Smooth muscle cell (in vitro differentiated cells): ENCODE measurements around the gene GASK1A. TPM values are rescaled to one million over a fixed set of nuclear protein-coding genes. Genes with fewer than 3 reads are reported as not detected.

Experiments used
- DNase-seq: peaks from one replicate; lab custom pipeline; 2025; ENCODE audit not compliant: unreplicated experiment; lab: John Stamatoyannopoulos, UW
- H2AFZ ChIP-seq: fragments of 200-600 bp; sonication (generic); 2 replicates; pipeline ENCODE4 v1.6.0; 2016; ENCODE audit warnings: antibody characterized with exemption, low read depth, mild to moderate bottlenecking
- H3F3A ChIP-seq: fragments of 200-600 bp; sonication (generic); 2 replicates; pipeline ENCODE4 v1.6.0; 2017; ENCODE audit warnings: antibody characterized with exemption, low read depth
- H3K27ac ChIP-seq: fragments of 200-600 bp; sonication (generic); 2 replicates; pipeline ENCODE4 v1.5.1; 2016; ENCODE audit warnings: low read depth, mild to moderate bottlenecking
- H3K27me3 ChIP-seq: fragments of 200-600 bp; sonication (generic); 2 replicates; pipeline ENCODE4 v1.6.1; 2016; ENCODE audit warnings: low read depth, mild to moderate bottlenecking
- H3K36me3 ChIP-seq: fragments of 200-600 bp; sonication (generic); 2 replicates; pipeline ENCODE4 v1.5.1; 2016; ENCODE audit warnings: low read depth
- H3K4me1 ChIP-seq: fragments of 200-600 bp; sonication (generic); 2 replicates; pipeline ENCODE4 v1.5.1; 2016; ENCODE audit warnings: low read depth
- H3K4me2 ChIP-seq: fragments of 200-600 bp; sonication (generic); 2 replicates; pipeline ENCODE4 v1.6.0; 2016; ENCODE audit warnings: mild to moderate bottlenecking
- H3K4me3 ChIP-seq: fragments of 200-600 bp; sonication (generic); 2 replicates; pipeline ENCODE4 v1.5.1; 2016; ENCODE audit warnings: mild to moderate bottlenecking
- H3K79me2 ChIP-seq: fragments of 200-600 bp; sonication (generic); 2 replicates; pipeline ENCODE4 v1.6.0; 2016; ENCODE audit warnings: low read depth, mild to moderate bottlenecking
- H3K9ac ChIP-seq: fragments of 200-600 bp; sonication (generic); 2 replicates; pipeline ENCODE4 v1.6.0; 2016; ENCODE audit warnings: low read depth
- H3K9me3 ChIP-seq: fragments of 200-600 bp; sonication (generic); replicated peaks from 2 replicates; pipeline ENCODE4 v1.5.1; 2016; ENCODE audit warnings: low read depth
- H4K20me1 ChIP-seq: fragments of 200-600 bp; sonication (generic); 2 replicates; pipeline ENCODE4 v1.6.0; 2016; ENCODE audit warnings: low read depth
- WGBS: methylation state at CpG from one replicate; pipeline ENCODE4 v1.1.7; 2016; ENCODE audit warnings: low lambda C conversion rate; 5-methylcytosine and 5-hydroxymethylcytosine counted together
- polyA plus RNA-seq: library from polyadenylated mRNA; unstranded; fragments of >200 nt; fragmentation: Nextera tagmentation; extraction: Ambion mirVana; gene quantifications from 2 replicates; pipeline ENCODE4 v1.2.1, GENCODE V29; 2016
- total RNA-seq: library from RNA; depleted of rRNA; stranded (reverse); fragments of >200 nt; gene quantifications from 2 replicates; pipeline ENCODE4 v1.2.3, GENCODE V29; 2014
- TF ChIP-seq, protein P1 (sequence below): fragments of 200-600 bp; sonication (generic); IDR thresholded peaks from 2 replicates; pipeline ENCODE4 v1.5.1; 2017; ENCODE audit warnings: borderline replicate concordance, mild to moderate bottlenecking, antibody characterized with exemption; ENCODE audit not compliant: insufficient read depth, poor library complexity, severe bottlenecking

GASK1A gene
- total and polyA plus RNA-seq, 2 experiments from 2014 or later = 0.76 TPM; not detected in 1

DNA sequence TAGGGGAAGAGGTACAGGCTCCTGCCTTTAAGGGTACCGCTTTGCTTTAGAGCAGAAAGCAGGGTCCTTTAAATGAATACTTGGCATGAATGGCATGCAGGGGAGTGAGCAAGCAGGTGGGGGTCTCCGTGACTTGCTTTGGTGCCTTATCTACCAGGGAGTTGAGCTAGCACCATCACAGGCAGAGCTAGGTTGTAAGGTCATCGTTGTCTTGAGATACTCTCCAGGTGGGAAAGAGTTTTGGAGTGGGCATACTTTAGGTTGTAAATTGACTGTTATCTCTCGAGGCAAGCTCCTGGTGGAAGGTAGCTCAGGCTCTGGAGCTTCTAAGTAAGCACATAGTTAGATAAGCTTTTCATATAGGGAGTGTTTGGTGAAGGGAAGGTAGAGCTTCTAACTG, 5.6 kb downstream of the GASK1A start:
- 55% methylated on average over 4 of the region's 4 CpGs for WGBS
- no peaks in the 10 kb centered on the region for H3K36me3 ChIP-seq
- no peak overlapping the region for H3K27ac ChIP-seq
- H3K79me2 ChIP-seq = no peaks in the 10 kb centered on the region
- H3F3A ChIP-seq = no peaks in the 10 kb centered on the region
- no peak overlapping the region for H3K9ac ChIP-seq
- TF ChIP-seq, protein P1, sequence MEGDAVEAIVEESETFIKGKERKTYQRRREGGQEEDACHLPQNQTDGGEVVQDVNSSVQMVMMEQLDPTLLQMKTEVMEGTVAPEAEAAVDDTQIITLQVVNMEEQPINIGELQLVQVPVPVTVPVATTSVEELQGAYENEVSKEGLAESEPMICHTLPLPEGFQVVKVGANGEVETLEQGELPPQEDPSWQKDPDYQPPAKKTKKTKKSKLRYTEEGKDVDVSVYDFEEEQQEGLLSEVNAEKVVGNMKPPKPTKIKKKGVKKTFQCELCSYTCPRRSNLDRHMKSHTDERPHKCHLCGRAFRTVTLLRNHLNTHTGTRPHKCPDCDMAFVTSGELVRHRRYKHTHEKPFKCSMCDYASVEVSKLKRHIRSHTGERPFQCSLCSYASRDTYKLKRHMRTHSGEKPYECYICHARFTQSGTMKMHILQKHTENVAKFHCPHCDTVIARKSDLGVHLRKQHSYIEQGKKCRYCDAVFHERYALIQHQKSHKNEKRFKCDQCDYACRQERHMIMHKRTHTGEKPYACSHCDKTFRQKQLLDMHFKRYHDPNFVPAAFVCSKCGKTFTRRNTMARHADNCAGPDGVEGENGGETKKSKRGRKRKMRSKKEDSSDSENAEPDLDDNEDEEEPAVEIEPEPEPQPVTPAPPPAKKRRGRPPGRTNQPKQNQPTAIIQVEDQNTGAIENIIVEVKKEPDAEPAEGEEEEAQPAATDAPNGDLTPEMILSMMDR = no peak
- peaks cover 5% of the 10 kb centered on the region for H3K4me1 ChIP-seq
- H3K27me3 ChIP-seq = peaks cover 44% of the 10 kb centered on the region
- H3K4me3 ChIP-seq = no peak overlapping the region
- H2AFZ ChIP-seq = no peak overlapping the region
- H4K20me1 ChIP-seq = no peaks in the 10 kb centered on the region
- H3K4me2 ChIP-seq = no peak overlapping the region
- no peaks in the 10 kb centered on the region for H3K9me3 ChIP-seq
- DNase-seq = no peak

DNA sequence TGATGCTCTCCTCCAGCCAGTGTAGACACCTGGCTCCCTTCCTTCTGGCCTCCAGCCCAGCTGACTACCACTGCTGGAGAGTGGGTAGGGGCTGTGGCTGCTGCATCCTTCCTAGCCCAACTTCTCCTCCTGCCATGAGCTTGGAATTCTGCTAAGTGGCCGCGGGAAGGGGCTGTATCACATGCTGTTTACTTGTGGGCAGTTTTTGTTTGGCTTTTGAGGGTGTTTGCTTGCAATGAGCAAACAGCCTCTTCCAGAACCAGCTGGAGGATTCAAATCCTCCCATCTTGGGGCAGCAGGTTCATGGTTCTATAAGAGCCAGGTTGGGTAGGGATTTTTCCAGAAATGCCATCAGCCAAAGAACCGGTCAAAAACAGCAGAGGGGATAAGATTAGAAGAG, 9.0 kb downstream of the GASK1A start:
- Histone ChIP-seq H3K36me3 (no peaks in the 10 kb centered on the region), H3K27ac (no peak overlapping the region), H2AFZ (no peak overlapping the region), H4K20me1 (no peaks in the 10 kb centered on the region), H3F3A (no peaks in the 10 kb centered on the region), H3K27me3 (peaks cover 13% of the 10 kb centered on the region), H3K9ac (no peak overlapping the region), H3K9me3 (no peaks in the 10 kb centered on the region), H3K4me2 (no peak overlapping the region), H3K79me2 (no peaks in the 10 kb centered on the region), H3K4me3 (no peak overlapping the region), H3K4me1 (peaks cover 9% of the 10 kb centered on the region)
- WGBS = 93% methylated on average over 3 of the region's 3 CpGs
- TF ChIP-seq, protein P1 = no peak
- DNase-seq = no peak

DNA sequence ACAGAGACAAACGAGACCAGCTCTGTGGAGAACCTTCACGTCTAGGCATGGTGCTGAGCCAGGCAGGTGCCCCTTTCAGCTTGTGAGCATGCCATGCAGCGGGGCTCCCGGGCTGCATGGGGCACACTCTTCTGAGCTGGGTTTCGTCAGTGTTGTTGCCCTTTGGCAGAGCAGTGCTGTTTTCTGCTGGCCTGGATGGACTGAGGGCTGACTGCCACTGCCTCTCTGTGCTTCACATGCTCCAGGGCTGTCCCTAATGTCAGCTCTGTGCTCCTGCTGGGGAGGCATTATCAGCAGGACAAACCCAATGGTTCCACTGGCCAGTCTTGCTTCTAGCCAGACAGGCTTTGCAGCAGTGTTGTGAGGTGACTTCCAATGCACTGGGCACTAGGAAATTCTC, 9.5 kb downstream of the GASK1A start:
- H3K4me2 ChIP-seq = no peak overlapping the region
- no peak for DNase-seq
- H3K36me3 ChIP-seq = no peaks in the 10 kb centered on the region
- TF ChIP-seq, protein P1 = no peak
- H3K27ac ChIP-seq = no peak overlapping the region
- H3K9ac ChIP-seq = no peak overlapping the region
- H4K20me1 ChIP-seq = no peaks in the 10 kb centered on the region
- no peaks in the 10 kb centered on the region for H3K9me3 ChIP-seq
- H3K79me2 ChIP-seq = no peaks in the 10 kb centered on the region
- H3K4me1 ChIP-seq = peaks cover 9% of the 10 kb centered on the region
- 82% methylated on average over 5 of the region's 5 CpGs for WGBS
- H2AFZ ChIP-seq = no peak overlapping the region
- H3K4me3 ChIP-seq = no peak overlapping the region
- H3K27me3 ChIP-seq = peaks cover 13% of the 10 kb centered on the region
- H3F3A ChIP-seq = no peaks in the 10 kb centered on the region
